Stimulated activated CD4-positive, alpha-beta T cell treated with anti-CD3 and anti-CD28 coated beads, TNF-alpha, amount 100 ng/mL, for 1 hour (primary cell): Measurements from ENCODE around the gene IGF2BP3.

Experiments
- DNase-seq, 3 donors: peaks; one replicate each; pipeline ENCODE4 v3.0.0-alpha.2; 2020; ENCODE audit warnings: low read depth in 3 of 3, low spot score in 1 of 3

Gene IGF2BP3

DNA sequence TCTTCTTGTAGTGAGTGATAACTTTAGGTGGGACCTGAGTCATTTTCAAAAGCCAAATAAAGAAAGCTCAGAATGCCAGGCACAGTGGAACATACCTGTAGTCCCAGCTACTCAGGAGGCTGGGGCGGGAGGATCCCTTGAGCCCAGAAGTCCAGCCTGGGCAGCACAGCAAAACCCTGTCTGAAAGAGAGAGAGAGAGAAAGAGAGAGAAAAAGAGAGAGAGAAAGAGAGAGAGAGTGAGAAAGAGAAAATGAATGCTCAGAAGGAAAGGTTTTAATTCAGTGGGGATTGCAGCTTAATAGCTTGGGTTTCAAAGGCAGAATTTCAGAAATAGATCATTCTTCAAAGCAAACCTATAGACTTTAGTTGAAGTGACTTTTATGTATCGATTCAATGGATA is 198.0 kb downstream of the IGF2BP3 start:
- no peak for DNase-seq

DNA sequence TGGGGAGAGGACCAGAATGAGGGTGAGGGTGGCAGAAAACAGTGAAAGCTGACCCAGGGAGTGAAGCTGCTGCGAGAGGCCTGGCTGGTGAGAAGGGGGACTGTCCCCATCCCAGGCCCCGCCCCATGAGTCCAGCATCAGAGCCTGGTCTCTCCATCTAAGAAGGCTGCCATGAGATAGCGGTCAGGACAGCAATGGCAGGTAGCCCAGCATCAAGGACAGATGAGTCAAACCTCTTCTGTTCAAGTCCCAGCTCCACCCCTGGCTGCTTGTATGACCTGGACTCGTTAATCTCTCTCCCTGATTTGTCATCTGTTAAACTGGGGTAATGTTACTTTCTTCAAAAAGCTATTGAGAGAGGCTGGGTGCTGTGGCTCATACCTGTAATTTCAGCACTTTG is 201.5 kb downstream of the IGF2BP3 start:
- DNase-seq = no peak

DNA sequence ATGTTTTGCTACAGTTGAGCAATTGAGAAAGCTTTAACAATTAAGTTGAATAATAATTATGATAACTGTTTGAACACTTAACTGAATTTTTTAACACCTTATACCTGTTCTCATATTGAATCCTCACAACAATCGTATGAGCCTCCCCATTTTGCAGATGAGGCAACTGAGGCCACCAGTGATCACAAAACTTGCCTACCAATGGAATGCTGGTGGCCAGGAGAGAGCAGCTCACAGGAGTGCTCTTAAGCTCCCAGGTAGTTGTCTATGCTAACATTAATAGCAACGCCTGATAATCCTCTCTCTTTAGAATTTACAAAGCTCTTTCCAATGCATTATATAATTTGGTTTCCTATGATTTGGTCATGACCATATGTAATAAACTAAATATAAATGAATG is 202.1 kb downstream of the IGF2BP3 start:
- DNase-seq = no peak

DNA sequence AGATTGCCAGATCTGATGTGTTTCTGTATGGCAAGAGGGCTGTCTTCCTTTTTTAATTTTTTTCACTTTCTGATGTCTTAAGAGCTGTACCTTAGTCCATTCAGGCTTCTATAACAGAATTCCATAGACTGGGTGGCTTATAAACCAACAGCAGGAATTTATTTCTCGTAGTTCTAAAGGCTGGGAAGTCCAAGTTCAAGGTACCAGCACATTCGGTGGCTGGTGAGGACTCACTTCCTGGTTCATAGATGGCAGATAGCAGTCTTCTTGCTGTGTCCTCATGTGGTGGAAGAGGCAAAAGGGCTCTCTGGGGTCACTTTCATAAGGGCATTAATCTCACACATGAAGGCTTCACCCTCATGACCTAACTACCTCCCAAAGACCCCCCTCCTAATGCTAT is 202.9 kb downstream of the IGF2BP3 start:
- no peak for DNase-seq

DNA sequence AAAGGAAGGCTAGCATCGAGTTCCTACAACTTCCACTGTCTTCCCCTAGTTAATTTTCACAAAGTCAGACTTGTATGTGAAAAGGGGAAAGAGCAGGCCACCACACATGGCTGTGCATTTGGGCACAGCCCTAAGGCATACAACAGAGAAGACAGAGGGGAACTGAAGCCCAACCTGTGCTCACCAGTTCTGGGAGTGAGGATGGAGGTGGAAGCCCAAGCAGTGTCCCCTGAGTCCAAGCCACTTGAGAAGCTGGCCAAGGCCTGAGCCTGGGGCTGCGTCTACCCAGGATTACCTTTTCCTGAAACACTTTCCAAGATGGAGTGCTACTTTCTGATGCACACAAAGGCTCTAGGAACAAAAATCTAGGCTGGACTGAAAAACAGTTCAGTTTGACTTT is 203.4 kb downstream of the IGF2BP3 start:
- DNase-seq = no peak

DNA sequence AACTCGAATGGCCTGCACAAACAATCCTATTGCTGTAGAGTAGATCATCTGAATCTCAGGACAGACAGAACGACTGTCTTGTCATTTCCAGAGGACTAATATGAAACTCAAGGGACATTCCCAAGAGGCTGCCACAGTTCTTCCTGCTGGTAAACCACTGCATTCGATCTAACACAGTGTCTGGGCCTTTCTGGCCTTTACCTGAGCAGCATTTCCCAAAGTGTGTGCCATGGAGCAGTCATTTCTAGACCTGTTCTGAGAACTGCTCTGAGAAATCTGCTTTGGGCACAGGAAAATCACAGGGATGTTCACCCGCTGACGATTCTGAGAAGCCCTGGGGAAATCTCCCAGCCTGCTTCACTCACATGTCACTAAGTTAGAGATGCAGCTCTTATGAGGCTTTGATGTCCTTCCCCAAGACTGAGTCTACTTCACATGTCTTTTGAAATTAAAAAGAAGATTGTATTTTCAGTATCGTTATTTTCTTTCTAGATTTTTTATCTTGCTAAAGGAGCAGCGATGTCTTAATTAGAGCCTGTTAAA is 205.3 kb downstream of the IGF2BP3 start:
- DNase-seq = no peak

DNA sequence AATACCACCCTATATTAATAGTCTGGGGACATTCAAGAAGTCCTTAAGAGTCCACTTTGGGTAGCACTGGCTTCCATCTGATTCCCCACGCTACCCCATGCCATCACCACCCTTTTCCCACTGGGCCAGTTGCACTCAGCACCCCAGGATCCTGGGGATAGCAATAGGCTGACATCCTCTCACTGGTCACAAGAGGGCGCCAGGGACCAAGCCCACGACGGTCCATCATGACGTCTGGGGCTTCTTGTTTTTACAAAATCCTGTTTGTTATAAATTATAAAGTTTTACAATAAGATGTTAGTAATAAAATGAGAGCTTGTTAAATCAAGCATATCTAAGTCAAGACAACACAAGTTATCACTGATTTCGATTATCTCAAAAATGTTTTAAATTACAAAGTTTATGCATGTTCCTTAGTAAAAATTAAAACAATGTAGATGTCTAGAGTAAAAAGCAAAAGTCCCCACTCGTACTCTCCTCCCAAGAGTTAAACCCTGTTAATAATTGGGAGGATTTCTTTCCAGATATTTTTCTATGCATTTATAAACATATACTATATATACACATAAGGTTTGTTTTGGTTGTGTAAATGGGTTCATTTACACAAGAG is 208.3 kb downstream of the IGF2BP3 start:
- DNase-seq = peak in 1 of 3 donors; percentile 24

DNA sequence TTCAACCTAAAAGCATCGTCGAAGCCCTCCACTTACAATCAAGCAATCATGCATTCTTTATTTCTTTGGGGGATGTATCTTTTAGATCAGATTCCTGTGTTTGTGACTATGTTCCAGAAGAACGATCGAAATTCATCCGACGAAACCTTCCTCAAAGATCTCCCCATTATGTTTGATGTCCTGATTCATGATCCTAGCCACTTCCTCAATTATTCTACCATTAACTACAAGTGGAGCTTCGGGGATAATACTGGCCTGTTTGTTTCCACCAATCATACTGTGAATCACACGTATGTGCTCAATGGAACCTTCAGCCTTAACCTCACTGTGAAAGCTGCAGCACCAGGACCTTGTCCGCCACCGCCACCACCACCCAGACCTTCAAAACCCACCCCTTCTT is 209.9 kb downstream of the IGF2BP3 start:
- DNase-seq = no peak
